ENCODE results near the gene ANKRD55.

DNA sequence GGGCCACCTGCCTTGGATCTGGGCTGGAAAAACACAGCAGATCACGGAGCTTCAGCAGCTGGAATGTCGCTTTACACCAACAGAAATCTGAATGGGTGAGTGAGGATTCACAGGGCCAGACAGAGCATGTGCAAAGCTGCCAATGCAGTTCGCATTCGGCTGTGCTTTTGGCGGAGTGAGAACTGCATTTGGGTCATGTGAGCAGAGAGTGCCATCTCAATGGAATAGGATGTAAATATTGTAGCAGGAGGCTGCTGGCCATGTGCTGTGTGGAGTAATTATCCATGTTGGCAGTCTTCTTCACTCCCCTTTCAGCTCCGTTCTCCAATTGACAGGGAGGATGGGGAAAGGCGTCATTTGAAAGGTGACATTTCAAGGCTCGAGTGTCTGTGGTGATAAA, at the start of gene ANKRD55:
- TF ChIP-seq TARDBP (IDR thresholded peaks at IDR 0.05) (no peak), HDGF (IDR thresholded peaks at IDR 0.05; ENCODE audit: borderline replicate concordance) (no peak)

Data from HEK293T (cell line).